GM21381 (cell line): ENCODE data around the gene RANGRF.
"Not testable (repeated sequence)": the region's sequence is repeated elsewhere in the genome, so short reads cannot be mapped to it uniquely, and the experiment has no call there.

Experiments used
- ATAC-seq: cut with Tn5 transposase; IDR thresholded peaks from one replicate; pipeline ENCODE4 v1.9.1; 2021; ENCODE audit warnings: mild to moderate bottlenecking, moderate library complexity; ENCODE audit not compliant: unreplicated experiment

The RANGRF gene

DNA sequence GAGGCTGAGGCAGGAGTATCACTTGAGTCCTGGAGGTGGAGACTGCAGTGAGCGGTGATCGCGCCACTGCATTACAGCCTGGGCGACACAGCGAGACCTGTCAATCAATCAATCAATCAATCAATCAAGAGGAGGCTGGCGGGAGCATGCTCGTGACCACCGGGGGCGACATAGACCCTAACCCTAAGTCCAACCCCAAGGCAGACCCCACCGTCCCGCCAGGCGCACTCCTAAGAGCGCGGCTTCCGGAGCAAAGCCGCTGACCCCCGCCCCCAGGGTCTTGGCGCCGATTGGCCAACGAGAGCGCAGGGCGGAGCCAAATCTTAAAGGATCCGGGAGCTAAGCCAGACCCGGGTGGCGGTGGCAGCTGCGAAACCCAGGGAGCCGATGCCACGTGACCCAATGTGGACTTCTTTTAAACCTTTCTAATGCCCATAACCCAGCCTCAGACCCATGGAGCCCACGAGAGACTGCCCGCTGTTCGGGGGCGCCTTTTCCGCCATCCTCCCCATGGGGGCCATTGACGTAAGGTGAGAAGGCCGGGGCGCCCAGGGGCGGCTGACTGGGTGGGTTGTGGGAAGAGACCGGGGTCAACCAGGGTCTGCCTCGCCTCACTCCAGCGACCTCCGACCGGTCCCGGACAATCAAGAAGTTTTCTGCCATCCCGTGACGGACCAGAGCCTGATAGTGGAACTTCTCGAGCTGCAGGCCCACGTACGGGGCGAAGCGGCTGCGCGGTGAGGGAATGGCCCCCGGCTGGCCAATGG lies at the start of gene RANGRF:
RANGRF (plus strand) TSS at position 335 of the 767 bp plus-strand sequence; CDS start at position 454, 119 bp downstream.
- peak; percentile 82 for ATAC-seq

DNA sequence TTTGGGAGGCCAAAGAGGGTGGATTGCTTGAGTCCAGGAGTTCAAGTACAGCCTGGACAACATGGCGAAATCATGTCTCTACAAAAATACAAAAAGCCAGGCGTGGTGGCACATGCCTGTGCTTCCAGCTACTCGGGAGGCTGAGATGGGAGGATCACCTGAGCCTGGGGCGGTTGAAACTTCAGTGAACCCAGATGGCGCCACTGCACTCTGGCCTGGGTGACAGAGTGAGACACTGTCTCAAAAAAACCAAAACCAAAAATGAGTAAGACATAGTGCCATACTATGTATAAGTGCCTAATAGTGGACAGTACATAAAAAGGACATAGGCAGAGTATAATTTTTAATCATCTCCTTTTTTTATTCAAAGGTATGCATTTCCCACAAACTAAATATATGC lies 44.6 kb upstream of the RANGRF start:
- ATAC-seq: no peak

- ATAC-seq: no peak
Measured at GRCh38 chr17:8244768-8245167, 43.7 kb upstream of the RANGRF start.

- ATAC-seq: peak; percentile 53
Measured at GRCh38 chr17:8248751-8249607, 39.5 kb upstream of the RANGRF start, which contains the start of gene PFAS. Gene PFAS, plus strand, starts transcription at chr17:8249289. Its CDS starts 4,649 bp downstream, at chr17:8253938.

- ATAC-seq: no peak
Measured at GRCh38 chr17:8249621-8250500, 38.6 kb upstream of the RANGRF start.

GRCh38 chr17:8251411-8251810 lies 37.1 kb upstream of the RANGRF start:
- ATAC-seq: not testable (repeated sequence)

- ATAC-seq: no peak
Measured at GRCh38 chr17:8253801-8254200, 34.7 kb upstream of the RANGRF start.

GRCh38 chr17:8254881-8255280 lies 33.6 kb upstream of the RANGRF start:
- no peak for ATAC-seq

DNA sequence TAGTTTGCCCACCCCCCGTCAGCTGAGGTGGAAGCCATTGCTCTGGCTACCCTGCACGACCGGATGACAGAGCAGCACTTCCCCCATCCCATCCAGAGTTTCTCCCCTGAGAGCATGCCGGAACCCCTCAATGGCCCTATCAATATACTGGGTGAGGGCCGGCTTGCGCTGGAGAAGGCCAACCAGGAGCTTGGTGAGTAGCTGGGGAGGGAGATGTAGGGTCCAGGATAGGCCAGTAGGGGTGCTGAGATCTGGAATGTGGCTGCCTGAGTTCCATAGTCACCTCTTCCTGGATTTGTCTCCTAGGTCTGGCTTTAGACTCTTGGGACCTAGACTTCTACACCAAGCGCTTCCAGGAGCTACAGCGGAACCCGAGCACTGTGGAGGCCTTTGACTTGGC lies 33.0 kb upstream of the RANGRF start:
- ATAC-seq: no peak

GRCh38 chr17:8256291-8256690 lies 32.2 kb upstream of the RANGRF start:
- ATAC-seq: no peak

- no peak for ATAC-seq
Measured at GRCh38 chr17:8256691-8257090, 31.8 kb upstream of the RANGRF start.

GRCh38 chr17:8257801-8258200 lies 30.7 kb upstream of the RANGRF start:
- ATAC-seq: no peak

DNA sequence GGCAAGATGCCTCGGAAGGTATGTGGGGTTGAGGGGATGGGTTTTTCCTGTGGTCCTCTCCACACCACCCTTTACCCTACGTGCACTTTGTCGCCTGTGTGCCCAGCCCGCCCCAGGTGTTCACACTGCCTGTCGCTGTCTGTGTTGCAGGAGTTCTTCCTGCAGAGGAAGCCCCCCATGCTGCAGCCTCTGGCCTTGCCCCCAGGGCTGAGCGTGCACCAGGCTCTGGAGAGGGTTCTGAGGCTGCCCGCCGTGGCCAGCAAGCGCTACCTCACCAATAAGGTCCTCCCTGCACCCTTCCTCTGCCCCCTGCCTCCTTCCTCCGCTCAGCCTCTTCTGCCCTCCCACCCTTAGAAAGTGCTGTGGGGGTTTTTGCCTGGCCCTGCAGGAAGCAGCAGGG lies 24.1 kb upstream of the RANGRF start:
- no peak for ATAC-seq

- no peak for ATAC-seq
Measured at GRCh38 chr17:8264836-8265542, 23.5 kb upstream of the RANGRF start.

DNA sequence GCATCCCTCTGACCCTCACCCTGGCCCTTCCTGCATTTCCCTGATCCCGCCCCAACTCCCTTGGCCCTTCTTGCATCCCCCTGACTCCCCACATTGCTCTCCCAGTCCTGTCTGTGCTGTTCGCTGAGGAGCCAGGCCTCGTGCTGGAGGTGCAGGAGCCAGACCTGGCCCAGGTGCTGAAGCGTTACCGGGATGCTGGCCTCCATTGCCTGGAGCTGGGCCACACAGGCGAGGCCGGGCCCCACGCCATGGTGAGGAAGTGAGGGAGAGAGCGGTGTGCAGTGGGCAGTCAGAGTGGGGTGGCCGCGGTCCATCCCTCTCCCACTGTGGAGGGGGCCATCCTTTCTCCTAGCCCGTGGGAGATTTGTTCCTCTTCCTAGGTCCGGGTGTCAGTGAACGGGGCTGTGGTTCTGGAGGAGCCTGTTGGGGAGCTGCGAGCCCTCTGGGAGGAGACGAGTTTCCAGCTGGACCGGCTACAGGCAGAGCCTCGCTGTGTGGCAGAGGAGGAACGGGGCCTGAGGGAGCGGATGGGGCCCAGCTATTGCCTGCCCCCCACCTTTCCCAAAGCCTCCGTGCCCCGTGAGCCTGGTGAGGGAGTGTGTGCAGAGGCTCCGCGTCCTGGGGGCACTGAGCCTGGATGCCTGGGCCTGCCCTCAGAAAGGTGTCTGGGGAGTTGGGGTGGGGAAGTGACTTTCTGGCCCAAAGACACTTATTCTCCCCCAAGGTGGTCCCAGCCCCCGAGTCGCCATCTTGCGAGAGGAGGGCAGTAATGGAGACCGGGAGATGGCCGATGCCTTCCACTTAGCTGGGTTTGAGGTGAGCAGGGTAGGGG lies 21.6 kb upstream of the RANGRF start:
- no peak for ATAC-seq

DNA sequence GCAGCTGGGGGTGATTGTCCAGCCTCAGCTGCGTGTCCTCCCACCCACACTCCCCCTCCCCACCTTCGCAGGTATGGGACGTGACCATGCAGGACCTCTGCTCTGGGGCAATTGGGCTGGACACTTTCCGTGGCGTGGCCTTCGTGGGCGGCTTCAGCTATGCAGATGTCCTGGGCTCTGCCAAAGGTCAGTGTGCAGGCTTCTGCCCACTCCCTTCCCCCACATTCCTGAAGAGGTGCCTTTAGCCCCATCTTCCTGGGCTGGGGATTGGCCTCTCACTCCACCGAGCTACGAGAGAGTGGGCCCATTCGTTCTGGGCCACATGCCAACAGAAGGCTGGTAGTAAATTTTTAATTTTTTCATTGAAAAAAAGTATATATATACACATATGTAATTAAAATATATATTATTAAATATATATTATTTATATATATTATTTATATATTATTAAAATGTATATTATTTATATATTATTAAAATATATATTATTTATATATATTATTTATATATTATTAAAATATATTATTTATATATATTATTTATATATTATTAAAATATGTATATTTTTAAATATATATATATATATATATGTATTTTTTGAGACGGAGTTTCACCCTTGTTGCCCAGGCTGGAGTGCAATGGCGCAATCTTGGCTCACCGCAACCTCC lies 20.9 kb upstream of the RANGRF start:
- ATAC-seq: no peak

DNA sequence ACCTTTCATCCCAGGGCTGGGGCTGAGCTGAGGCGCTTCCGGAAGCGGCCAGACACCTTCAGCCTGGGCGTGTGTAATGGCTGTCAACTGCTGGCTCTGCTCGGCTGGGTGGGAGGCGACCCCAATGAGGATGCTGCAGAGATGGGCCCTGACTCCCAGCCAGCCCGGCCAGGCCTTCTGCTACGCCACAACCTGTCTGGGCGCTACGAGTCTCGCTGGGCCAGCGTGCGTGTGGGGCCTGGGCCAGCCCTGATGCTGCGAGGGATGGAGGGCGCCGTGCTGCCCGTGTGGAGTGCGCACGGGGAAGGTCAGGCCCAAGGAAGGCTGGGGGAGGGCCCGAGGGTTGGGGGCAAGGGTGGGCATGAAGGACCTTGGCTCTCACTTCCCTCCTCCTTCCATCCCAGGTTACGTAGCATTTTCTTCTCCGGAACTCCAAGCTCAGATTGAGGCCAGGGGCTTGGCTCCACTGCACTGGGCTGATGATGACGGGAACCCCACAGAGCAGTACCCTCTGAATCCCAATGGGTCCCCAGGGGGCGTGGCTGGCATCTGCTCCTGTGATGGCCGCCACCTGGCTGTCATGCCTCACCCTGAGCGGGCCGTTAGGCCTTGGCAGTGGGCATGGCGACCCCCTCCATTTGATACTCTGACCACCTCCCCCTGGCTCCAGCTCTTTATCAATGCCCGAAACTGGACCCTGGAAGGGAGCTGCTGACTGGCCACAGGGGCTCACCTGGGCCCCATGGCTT lies 19.7 kb upstream of the RANGRF start:
- ATAC-seq: no peak

DNA sequence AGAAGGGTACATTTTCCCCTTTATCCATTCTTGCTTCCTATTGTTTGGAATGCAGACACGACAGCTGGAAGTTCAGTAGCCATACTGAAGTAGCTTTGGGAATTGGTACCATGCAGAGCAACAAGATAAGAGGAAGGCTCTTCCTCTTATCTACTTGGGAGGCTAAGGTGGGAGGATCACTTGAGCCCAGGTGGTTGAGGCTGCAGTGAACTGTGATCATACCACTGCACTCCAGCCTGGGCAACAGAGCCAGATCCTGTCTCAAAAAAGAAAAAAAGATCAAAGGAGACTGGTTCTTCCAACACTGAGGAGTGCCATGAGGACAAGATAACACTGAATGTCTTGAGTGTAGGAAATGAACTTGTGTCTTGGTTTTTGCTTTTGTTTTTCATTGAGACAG lies 16.0 kb upstream of the RANGRF start:
- ATAC-seq: no peak
